H7 (cell line): ENCODE measurements around the gene GNAT2. TPM values are rescaled to one million over a fixed set of nuclear protein-coding genes. Genes with fewer than 3 reads are reported as not detected.

Experiments used
- DNase-seq: peaks from one replicate; pipeline ENCODE4 v3.0.0; 2012
- H3K27me3 ChIP-seq: 2 replicates; pipeline ENCODE4 v1.6.0; 2011; ENCODE audit warnings: mild to moderate bottlenecking, low read length; ENCODE audit not compliant: control insufficient read depth, insufficient read depth
- H3K36me3 ChIP-seq: replicated peaks from 2 replicates; pipeline ENCODE4 v1.5.1; 2011; ENCODE audit warnings: low read length; ENCODE audit not compliant: control insufficient read depth, insufficient read depth
- H3K4me3 ChIP-seq: 2 replicates; pipeline ENCODE4 v1.5.1; 2011; ENCODE audit warnings: low read depth, mild to moderate bottlenecking, control low read depth, low read length, moderate library complexity; ENCODE audit not compliant: insufficient read depth
- total RNA-seq: library from RNA; depleted of rRNA; stranded (reverse); fragments of >200 nt; shearing (Covaris generic); gene quantifications from 2 replicates; pipeline ENCODE4 v1.2.3, GENCODE V29; 2014

The GNAT2 gene
- total RNA-seq, 1 experiment from 2014 or later = not detected

- DNase-seq = peak; percentile 69
- Histone ChIP-seq H3K27me3 (no peaks in the 10 kb centered on the region), H3K4me3 (no peak overlapping the region), H3K36me3 (peaks cover 9% of the 10 kb centered on the region)
Measured at GRCh38 chr1:109625601-109626560, 6.5 kb upstream of the GNAT2 start.

DNA sequence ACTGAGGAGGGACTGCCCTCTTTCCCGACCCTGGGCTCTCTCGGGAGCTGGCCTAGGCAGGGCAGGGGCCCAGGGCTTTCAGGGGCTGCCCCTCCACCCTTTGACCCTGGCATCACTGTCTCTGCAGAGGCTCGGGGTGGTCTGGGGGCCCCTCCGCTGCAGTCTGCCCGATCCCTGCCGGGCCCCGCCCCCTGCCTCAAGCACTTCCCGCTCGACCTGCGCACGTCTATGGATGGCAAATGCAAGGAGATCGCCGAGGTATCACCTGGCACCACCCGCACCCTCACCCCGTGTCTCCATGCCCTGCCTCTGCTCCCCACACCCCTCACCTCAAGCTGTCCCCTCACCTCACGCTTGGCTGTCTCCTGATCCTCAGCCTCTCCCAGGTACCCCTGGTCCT is 5.8 kb upstream of the GNAT2 start:
- peak; percentile 67 for DNase-seq
- Histone ChIP-seq H3K36me3 (peaks cover 8% of the 10 kb centered on the region), H3K27me3 (no peaks in the 10 kb centered on the region), H3K4me3 (no peak overlapping the region)

- DNase-seq = peak; percentile 56
Measured at GRCh38 chr1:109624201-109625010, 5.0 kb upstream of the GNAT2 start.

GRCh38 chr1:109623601-109624161 is 4.3 kb upstream of the GNAT2 start:
- Histone ChIP-seq H3K4me3 (no peak overlapping the region), H3K36me3 (peaks cover 8% of the 10 kb centered on the region), H3K27me3 (no peaks in the 10 kb centered on the region)
- DNase-seq = peak; percentile 42

More at GRCh38 chr1:109624201-109625010, 5.0 kb upstream of the GNAT2 start:
- Histone ChIP-seq H3K36me3 (peaks cover 8% of the 10 kb centered on the region), H3K4me3 (no peak overlapping the region), H3K27me3 (no peaks in the 10 kb centered on the region)

DNA sequence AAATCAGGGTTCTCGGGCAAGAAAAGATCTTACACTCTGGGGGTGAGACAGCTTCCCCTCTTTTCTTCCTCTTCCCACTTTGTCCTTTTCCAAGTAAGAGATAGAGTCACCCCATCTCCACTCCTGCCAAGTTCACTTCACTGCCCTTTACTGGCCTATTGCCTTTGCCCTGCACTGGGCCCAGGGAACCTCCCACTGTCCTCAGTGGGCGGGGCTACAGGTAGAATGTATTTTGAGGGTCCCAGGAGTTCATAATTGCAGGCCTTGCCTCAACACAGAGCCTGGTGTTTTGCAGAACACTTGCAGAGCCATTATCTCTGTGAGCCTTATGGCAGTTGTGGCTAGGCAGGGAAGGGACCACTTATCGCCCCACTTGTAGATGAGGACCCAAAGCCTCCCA is 3.5 kb upstream of the GNAT2 start:
- DNase-seq = peak; percentile 55
- no peak overlapping the region for H3K4me3 ChIP-seq

GRCh38 chr1:109622137-109622892 is 2.9 kb upstream of the GNAT2 start:
- Histone ChIP-seq H3K36me3 (peaks cover 4% of the 10 kb centered on the region), H3K27me3 (no peaks in the 10 kb centered on the region), H3K4me3 (no peak overlapping the region)
- DNase-seq = no peak

More for the DNA sequence above, 3.5 kb upstream of the GNAT2 start:
- Histone ChIP-seq H3K27me3 (no peaks in the 10 kb centered on the region), H3K36me3 (peaks cover 6% of the 10 kb centered on the region)

DNA sequence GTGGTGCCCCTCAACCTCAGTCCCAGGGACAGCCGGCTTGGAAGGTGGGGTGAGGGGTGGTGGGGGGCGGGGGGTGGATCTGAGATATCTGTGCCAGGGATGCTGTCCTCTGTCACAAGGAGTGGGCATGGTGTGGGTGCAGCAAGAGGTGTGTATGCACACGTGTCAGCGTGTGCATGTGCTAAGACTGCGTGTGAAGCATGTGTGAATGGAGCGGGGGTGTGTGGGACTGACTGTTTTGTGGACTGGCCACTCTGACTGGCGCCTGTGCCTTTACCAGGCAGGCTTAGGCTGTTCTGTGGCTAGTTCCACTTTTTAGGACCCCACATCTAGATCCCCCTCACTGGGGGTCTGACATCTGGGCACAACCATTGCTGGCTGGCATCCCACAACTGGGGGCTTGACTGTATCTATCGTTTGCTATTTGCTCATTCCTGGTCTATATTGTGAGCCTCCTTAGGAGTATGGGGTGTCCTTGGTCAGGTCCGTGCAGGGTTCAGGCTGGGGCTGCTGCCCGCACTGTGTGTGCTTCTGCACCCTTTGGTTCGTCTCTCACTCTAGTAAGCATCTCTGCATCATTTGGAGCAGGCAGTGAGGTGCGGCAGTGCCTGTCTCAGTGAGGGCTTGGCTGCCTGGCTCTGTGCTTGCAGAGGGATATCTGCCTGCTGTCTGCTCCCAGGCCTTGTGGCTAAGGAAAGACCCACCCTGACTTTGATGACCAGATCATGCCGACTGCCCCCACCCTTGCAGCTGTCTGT is 2.1 kb upstream of the GNAT2 start:
- peak overlapping the region; percentile 96 for H3K4me3 ChIP-seq
- DNase-seq = peak; percentile 33
- no peaks in the 10 kb centered on the region for H3K27me3 ChIP-seq
- H3K36me3 ChIP-seq = no peaks in the 10 kb centered on the region; the same call in 1 of the 2 replicates

- no peaks in the 10 kb centered on the region; the same call in 1 of the 2 replicates for H3K36me3 ChIP-seq
- peak overlapping the region; percentile 96 for H3K4me3 ChIP-seq
- DNase-seq = peak; percentile 95
- H3K27me3 ChIP-seq = no peaks in the 10 kb centered on the region
Measured at GRCh38 chr1:109620841-109621286, 1.4 kb upstream of the GNAT2 start.

DNA sequence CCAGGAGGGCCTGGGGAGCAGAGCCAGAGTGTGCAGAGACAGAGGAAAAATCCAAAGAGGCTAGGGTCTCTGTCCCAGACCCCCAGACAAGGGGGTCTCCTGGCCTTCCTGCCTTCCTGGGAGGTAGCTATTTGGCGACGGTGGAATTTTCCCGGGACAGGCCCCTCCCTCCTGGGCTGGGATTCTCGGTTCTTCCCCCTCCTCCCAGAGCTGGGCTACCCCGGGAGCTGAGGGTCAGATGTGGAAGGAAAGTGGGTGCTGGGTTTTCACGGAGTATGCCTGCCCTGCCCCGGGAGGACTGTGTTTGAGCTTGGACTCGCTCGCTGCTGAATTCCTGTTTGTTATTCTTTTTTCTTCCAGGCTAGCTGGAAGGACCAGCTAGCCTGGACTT is 980 bp upstream of the GNAT2 start:
- peak; percentile 85 for DNase-seq
- Histone ChIP-seq H3K27me3 (no peaks in the 10 kb centered on the region), H3K4me3 (peak overlapping the region; percentile 96), H3K36me3 (no peaks in the 10 kb centered on the region; the same call in 1 of the 2 replicates)

DNA sequence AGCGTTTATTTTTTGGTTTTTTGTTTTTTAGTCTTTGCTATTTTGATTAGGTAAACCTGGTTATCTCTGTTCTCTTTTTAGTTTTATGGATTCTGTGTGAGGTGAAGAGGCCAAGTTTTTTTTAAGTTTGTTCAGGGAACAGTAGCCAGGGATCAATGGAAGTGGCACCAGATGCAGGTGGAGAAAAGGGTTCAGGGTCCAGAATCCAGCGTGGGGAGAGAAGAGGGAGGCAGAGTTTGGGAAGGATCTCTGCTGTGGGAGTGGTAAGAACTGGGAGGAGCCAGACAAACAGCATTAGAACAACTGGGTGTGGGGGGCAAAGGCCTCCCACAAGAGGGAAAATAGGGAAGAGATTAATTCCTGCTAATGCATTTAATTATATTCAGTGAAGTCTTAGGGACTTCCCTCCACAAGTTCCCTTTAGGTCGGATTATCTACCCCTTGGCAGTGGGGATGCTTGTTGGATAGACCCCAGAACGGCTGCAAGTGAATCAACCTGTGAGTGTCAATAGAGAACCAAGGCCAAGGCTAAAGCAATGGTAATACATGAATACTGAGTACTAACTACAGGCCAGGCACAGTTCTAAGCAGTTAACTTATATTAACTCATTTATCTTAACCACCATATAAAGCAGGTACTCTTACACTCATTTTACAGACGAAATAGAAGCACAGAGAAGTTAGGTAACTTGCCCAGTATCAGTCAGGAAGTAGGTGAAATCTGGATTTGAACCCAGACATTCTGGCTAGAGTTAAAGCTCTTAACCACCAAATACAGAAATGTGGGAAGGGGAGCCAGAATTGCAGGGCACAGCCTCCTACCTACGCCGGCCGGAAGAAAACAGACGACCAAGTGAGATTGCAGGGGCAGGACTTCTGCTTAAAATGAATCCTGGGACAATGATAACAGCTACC is 498 bp downstream of the GNAT2 start:
- H3K27me3 ChIP-seq = no peaks in the 10 kb centered on the region
- H3K4me3 ChIP-seq = peak overlapping the region; percentile 96
- H3K36me3 ChIP-seq = no peaks in the 10 kb centered on the region
- DNase-seq = no peak

DNA sequence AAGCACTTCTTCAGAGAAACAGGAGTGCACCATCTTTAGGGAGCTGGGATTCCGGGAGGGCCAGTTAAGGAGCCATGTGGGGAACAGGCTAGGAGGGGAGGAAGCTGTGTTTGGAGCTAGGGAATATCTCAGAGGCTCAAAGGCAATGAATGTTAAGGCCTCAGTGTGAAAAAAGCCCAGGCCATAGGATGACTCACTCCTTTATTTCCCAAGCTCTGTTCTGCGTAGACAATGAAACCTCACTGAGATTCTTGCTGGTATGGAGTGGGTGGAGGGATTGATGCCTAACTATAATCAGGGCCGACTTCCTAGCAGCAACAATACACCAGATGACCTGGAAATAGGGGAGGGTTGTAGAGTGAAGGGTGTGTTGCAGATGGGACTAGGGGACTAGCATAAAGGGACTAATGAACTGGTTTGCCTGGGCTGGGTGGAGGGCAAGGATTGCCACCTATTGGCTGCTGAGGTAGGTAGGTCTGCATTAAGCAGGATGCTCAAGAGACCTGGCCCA is 2.1 kb downstream of the GNAT2 start:
- peak; percentile 60 for DNase-seq
- Histone ChIP-seq H3K27me3 (no peaks in the 10 kb centered on the region), H3K36me3 (no peaks in the 10 kb centered on the region), H3K4me3 (no peak overlapping the region)

- H3K36me3 ChIP-seq = no peaks in the 10 kb centered on the region
- H3K27me3 ChIP-seq = no peaks in the 10 kb centered on the region
- no peak overlapping the region for H3K4me3 ChIP-seq
- no peak for DNase-seq
Measured at GRCh38 chr1:109616391-109616790, 3.0 kb downstream of the GNAT2 start.
